ENCODE measurements around the gene GDPD3. TPM values are rescaled to one million over a fixed set of nuclear protein-coding genes. Genes with fewer than 3 reads are reported as not detected.

GDPD3 gene
- total RNA-seq (2014; rRNA removed; shearing (Covaris generic)): 0.67 and 0.89 TPM in 2 replicates
- polyA plus RNA-seq (2014; cell fraction: nucleus; rRNA removed): 0.57 and 1.7 TPM in 2 replicates

GRCh38 chr16:30113031-30113710, at the start of gene GDPD3:
Gene GDPD3, minus strand, starts transcription at chr16:30113537. Its CDS starts 59 bp downstream, at chr16:30113478.
- no peak for DNase-seq (ENCODE audit: extremely low read depth, low read depth)

GRCh38 chr16:30157214-30157613, 43.9 kb upstream of the GDPD3 start:
- no peak for DNase-seq (ENCODE audit: extremely low read depth, low read depth)

DNA sequence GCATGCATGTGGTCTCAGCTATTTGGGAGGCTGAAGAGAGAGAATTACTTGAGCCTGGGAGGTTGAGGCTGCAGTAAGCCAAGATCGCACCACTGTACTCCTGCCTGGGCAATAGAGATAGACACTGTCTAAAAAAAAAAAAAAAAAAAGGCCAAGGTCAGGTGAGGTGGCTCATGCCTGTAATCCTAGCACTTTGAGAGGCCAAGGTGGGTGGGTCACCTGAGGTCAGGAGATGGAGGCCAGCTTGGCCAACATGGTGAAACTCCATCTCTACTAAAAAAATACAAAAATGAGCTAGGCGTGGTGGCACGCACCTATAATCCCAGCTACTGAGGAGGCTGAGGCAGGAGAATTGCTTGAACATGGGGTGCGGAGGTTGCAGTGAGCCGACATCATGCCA, 41.9 kb upstream of the GDPD3 start:
- no peak for DNase-seq (ENCODE audit: extremely low read depth, low read depth)

DNA sequence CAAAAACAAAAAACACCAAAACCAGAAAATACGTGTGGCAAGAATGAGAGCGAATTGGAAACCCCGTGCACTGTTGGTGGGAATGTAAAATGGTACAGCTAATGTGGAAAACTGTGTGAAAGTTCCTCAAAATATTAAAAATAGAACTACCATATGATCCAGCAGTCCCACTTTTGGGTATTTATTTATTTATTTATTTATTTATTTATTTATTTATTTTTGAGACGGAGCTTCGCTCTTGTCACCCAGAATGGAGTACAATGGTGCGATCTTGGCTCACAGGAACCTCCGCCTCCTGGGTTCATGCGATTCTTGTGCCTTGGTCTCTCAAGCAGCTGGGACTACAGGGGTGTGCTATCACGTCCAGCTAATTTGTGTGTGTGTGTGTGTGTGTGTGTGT, 39.2 kb upstream of the GDPD3 start:
- no peak for DNase-seq (ENCODE audit: extremely low read depth, low read depth)

- no peak for DNase-seq (ENCODE audit: extremely low read depth, low read depth)
Measured at GRCh38 chr16:30151091-30151490, 37.8 kb upstream of the GDPD3 start.

DNA sequence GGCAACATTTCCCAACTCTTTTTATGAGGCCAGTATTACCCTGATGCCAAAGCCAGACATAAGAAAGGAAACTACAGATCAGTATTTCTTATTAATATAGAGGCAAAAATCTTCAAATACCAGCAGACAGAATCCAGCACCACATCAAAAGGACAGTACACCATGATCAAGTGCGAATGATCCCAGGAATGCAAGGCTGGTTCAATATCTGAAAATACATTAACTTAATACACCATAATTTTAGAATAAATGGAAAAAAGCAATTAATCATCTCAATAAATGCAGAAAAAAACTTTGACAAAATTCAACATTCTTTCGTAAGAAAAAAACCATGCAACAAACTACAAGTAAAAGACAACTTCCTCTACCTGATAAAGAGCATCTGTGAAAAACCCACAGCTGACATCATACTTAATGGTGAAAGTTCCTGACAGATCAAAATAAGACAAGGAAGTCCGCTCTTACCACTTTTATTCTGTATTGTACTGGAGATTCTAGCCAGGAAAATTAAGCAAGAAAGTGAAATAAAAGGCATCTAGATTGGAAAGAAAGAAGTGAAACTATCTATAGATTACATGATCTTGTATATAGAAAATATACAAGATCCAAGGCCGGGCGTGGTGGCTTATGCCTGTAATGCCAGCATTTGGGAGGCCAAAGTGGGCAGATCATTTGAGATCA, 36.1 kb upstream of the GDPD3 start:
- no peak for DNase-seq (ENCODE audit: extremely low read depth, low read depth)

DNA sequence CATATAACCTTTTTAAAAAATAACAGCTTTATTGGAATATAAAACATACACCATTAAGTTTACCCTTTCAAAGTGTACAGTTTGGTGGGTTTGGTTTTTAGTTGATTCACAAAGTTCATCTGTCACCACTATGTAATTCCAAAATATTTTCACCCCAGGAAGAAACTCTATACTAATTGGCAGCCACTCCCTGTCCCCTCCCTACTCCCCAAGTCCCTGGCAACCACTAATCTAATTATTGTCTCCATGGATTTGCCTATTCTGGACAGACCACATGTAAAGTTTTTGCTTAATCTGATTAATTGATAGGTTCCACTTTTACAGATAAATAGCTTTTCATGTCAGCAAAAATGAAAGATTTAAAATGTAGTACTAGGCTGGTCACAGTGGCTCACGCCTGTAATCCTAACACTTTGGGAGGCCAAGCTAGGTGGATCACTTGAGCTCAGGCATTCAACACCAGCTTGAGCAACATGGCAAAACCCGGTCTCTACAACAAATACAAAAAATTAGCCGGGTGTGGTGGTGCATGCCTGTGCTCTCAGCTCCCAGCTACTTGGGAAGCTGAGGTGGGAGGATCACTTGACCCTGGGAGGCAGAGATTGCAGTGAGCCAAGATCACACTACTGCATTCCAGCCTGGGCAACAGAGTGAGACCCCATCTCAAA, 34.6 kb upstream of the GDPD3 start:
- DNase-seq (ENCODE audit: extremely low read depth, low read depth): no peak

DNA sequence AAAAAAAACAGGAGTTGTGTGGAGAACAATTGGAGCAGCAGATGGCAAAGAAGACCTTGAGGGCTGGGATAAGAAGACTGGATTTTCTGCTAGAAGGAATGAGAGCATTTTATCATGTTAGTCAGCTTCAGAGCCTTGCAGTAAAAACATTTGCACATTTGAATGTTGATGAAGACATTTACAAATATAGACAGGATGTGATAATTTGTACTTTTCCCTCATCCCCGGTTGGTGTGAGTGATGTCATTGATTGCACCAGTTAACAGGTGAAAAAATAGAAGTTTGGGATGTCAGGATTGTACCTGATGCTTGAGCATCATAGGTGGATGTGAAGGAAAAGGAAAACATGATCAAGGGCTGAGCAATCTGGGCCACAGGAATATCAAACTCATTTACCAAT, 32.3 kb upstream of the GDPD3 start:
- no peak for DNase-seq (ENCODE audit: extremely low read depth, low read depth)

DNA sequence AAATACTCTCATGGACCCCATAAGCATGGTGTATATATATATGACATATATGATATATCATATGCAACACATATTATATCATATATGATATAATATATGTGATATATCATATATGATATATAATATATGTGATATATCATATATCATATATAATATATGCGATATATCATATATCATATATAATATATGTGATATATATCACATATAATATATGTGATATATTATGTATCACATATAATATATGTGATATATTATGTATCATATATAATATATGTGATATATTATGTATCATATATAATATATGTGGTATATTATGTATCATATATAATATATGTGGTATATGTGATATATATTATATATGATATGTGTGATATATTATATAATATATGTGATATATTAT, 31.6 kb upstream of the GDPD3 start:
- no peak for DNase-seq (ENCODE audit: extremely low read depth, low read depth)

DNA sequence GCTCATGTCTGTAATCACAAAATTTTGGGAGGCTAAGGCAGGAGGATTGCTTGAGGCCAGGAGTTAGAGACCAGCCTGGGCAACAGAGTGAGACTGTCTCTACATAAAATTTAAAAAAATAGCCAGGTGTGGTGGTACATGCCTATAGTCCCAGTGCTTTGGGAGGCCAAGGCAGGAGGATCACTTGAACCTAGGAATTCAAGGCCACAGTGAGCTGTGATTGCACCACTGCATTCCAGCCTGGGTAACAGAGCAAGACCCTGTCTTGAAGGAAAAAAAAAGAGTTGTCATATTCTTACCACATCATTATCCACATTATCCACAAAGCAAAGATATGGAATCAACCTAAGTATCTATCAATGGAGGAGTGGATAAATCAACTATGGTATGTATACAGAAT, 30.7 kb upstream of the GDPD3 start:
- no peak for DNase-seq (ENCODE audit: extremely low read depth, low read depth)

GRCh38 chr16:30143347-30143702, 30.0 kb upstream of the GDPD3 start:
- DNase-seq (ENCODE audit: extremely low read depth, low read depth): no peak

GRCh38 chr16:30142672-30143346, 29.5 kb upstream of the GDPD3 start:
- DNase-seq (ENCODE audit: extremely low read depth, low read depth): peak; percentile 27

DNA sequence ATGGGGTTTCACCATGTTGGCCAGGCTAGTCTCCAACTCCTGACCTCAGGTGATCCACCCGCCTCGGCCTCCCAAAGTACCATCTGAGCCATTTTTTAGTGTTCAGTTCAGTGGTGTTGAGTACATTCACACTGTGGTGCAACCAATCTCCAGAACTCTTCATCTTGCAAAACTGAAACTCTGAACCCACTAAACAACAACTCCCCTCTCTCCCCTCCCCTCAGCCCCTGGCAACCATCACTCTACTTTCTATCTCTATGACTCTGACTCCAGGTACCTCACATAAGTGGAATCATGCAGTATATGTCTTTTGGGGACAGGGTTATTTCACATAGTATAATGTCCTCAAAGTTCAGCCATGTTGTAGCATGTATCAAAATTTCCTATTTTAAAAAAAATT, 28.4 kb upstream of the GDPD3 start:
- no peak for DNase-seq (ENCODE audit: extremely low read depth, low read depth)

- no peak for DNase-seq (ENCODE audit: extremely low read depth, low read depth)
Measured at GRCh38 chr16:30139583-30140481, 26.5 kb upstream of the GDPD3 start.

DNA sequence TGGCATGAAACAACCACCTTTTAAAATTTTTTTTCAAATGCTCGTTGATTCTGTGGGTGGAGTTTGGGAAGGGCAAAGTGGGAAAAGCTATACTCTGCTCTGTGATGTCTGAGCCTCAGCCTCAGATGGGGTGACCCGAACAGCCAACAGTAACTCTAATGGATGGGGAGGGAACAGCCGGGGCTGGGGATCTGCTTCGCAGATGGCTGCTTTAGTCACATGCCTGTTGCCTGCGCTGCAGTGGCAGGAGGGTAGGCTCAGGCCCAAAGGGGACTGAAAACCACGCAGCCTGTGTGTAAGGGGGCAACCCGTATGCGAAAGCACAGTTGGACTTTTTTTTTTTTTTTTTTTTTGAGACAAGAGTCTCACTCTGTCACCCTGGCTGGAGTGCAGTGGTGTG, 24.6 kb upstream of the GDPD3 start:
- DNase-seq (ENCODE audit: extremely low read depth, low read depth): no peak

DNA sequence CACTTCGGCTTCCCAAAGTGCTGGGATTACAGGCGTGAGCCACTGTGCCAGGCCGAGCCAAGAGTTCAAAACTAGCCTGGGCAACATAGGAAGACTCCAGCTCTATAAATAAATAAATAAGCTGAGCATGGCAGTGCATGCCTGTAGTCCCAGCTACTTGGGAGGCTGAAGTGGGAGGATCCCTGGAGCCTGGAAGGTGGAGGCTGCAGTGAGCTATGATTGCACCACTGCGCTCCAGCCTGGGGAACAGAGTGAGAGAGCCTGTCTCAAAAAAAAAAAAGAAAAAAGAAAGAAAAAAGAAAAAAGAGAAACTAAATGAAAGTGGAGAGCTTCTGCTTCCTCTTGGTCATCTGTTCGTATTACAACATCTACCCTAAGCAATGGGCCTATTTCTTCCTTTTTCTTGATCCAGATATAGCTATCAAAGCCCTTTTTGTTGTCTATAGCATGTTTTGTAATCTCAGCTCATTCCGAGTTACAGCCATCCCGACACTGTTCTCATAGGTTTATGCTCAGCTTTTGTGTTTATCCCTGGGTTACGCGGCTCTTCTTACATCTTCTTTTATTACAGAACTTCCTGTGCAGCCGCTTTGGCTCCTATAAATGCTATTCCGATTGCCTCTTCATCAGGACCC, 23.8 kb upstream of the GDPD3 start:
- DNase-seq (ENCODE audit: extremely low read depth, low read depth): no peak

DNA sequence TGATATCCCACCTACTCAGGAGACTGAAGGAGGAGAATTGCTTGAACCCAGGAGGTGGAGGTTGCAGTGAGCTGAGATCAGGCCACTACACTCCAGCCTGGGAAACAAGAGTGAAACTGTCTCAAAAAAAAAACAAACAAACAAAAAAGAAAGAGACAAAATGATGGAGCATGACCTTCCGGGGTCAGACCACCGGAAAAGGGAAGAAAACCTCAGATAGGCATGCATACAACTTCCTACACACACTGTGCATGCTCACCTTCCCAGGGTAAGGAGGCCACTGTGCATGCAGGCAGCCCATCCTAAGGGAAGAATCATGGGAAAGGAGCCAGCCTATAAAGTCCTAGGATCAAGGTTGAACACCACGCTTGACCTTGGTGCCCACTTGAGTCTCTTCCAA, 19.3 kb upstream of the GDPD3 start:
- no peak for DNase-seq (ENCODE audit: extremely low read depth, low read depth)

DNA sequence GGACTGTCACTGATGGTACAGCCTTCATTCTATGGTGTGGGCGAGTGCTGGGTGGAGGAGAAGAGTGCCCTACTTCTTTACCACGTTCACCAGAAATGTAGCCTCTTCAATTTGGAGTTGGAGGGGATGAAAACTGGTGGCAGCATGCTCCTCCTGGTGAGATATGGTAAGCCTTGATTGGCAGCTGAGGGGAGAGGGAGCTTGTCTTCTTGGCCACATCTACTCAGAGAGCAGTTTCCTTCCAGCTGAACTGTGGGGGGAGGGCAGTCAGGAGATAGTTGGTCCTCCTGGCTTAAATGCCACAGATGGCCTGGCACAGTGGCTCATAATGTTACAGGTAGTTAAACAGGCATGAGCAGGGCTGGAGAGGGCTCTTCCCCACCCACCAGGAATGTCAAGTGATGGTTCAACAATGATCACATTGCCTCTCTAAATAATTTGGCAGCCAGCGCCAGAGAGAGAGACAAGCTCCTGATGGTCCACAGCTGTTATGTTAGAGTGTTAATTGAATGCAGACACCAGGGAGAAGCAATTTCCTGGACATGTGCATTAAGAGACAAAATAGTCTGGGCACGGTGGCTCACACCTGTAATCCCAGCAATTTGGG, 18.6 kb upstream of the GDPD3 start:
- no peak for DNase-seq (ENCODE audit: extremely low read depth, low read depth)

DNA sequence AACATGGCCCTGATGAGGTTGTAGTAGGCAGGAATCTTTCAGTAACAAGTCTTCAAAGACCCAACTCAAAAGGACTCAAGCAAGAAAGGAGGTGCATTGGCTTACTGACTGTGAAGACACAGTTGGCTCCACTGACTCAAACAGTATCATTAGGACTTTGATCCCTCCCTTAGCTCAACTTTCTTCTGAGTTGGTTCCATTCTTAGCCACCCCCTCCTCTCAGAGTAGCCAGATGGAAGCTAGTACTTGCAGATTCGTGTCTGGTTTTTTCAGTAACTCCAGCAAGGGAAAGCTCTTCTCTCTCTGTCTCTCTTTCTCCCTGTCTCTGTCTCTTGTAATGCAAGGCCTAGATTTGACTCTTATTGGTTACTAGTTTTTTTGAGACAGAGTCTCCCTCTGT, 14.7 kb upstream of the GDPD3 start:
- DNase-seq (ENCODE audit: extremely low read depth, low read depth): no peak

Data from NCI-H460 (cell line).